Dermis blood vessel endothelial cell (primary cell): Measurements from ENCODE around the gene ISLR2. TPM values are rescaled to one million over a fixed set of nuclear protein-coding genes. Genes with fewer than 3 reads are reported as not detected.
"Not testable (repeated sequence)": the region's sequence is repeated elsewhere in the genome, so short reads cannot be mapped to it uniquely, and the experiment has no call there.

ENCODE experiments used
- DNase-seq: peaks from one replicate; pipeline ENCODE4 v3.0.0; 2010
- total RNA-seq: library from RNA; depleted of rRNA; stranded (reverse); fragments of >200 nt; gene quantifications from 2 replicates; pipeline ENCODE4 v1.2.3, GENCODE V29; 2014

The ISLR2 gene
- total RNA-seq, 1 donor from 2014 or later: not detected

- DNase-seq: no peak
These were observed 27.8 kb downstream of the ISLR2 start for GRCh38 chr15:74157868-74158827.

GRCh38 chr15:74158855-74159650 lies 28.7 kb downstream of the ISLR2 start:
- no peak for DNase-seq

GRCh38 chr15:74159773-74160172 lies 29.4 kb downstream of the ISLR2 start:
- no peak for DNase-seq

- DNase-seq: not testable (repeated sequence)
These were observed 30.0 kb downstream of the ISLR2 start for GRCh38 chr15:74160390-74160789.

- DNase-seq: not testable (repeated sequence)
These were observed 31.8 kb downstream of the ISLR2 start for GRCh38 chr15:74162195-74162536.

- no peak for DNase-seq
These were observed 35.1 kb downstream of the ISLR2 start for GRCh38 chr15:74165461-74165860.

GRCh38 chr15:74167891-74168331 lies 37.5 kb downstream of the ISLR2 start:
- no peak for DNase-seq

GRCh38 chr15:74168711-74169126 lies 38.3 kb downstream of the ISLR2 start:
- DNase-seq: no peak

GRCh38 chr15:74170071-74170844 lies 39.9 kb downstream of the ISLR2 start:
- DNase-seq: no peak

GRCh38 chr15:74170875-74171578 lies 40.6 kb downstream of the ISLR2 start:
- DNase-seq: no peak

GRCh38 chr15:74171965-74172541 lies 41.7 kb downstream of the ISLR2 start:
- DNase-seq: no peak

- no peak for DNase-seq
These were observed 42.5 kb downstream of the ISLR2 start for GRCh38 chr15:74172701-74173379.

- no peak for DNase-seq
These were observed 43.2 kb downstream of the ISLR2 start, which contains the start of gene ISLR for GRCh38 chr15:74173380-74174218. Gene ISLR (plus strand): TSS chr15:74173710. CDS start chr15:74174859, 1,149 bp downstream.

GRCh38 chr15:74174219-74174957 lies 44.0 kb downstream of the ISLR2 start:
- no peak for DNase-seq

- no peak for DNase-seq
These were observed 44.5 kb downstream of the ISLR2 start for GRCh38 chr15:74174958-74175253.

- DNase-seq: no peak
These were observed 45.1 kb downstream of the ISLR2 start for GRCh38 chr15:74175271-74176191.

- DNase-seq: no peak
These were observed 46.2 kb downstream of the ISLR2 start for GRCh38 chr15:74176262-74177214.
